IPS-15b (cell line): ENCODE data around the gene EPHB3.
"Not testable (repeated sequence)": the region's sequence is repeated elsewhere in the genome, so short reads cannot be mapped to it uniquely, and the experiment has no call there.

Experiments used
- H3K27me3 ChIP-seq: one replicate; pipeline ENCODE4 v1.6.1; 2013; ENCODE audit warnings: low read length; ENCODE audit not compliant: control insufficient read depth, insufficient read depth
- H3K36me3 ChIP-seq: one replicate; pipeline ENCODE4 v1.6.1; 2013; ENCODE audit warnings: low read length; ENCODE audit not compliant: control insufficient read depth, insufficient read depth
- H3K4me1 ChIP-seq: one replicate; pipeline ENCODE4 v1.6.1; 2013; ENCODE audit warnings: mild to moderate bottlenecking, low read length; ENCODE audit not compliant: control insufficient read depth, insufficient read depth
- H3K4me3 ChIP-seq: one replicate; pipeline ENCODE4 v1.5.1; 2013; ENCODE audit warnings: low read depth, low read length
- H3K9ac ChIP-seq: one replicate; pipeline ENCODE4 v1.6.1; 2013; ENCODE audit warnings: low read depth, mild to moderate bottlenecking, low read length
- H3K9me3 ChIP-seq: one replicate; pipeline ENCODE4 v1.6.1; 2013; ENCODE audit warnings: mild to moderate bottlenecking, low read length; ENCODE audit not compliant: control insufficient read depth, insufficient read depth

Gene EPHB3

GRCh38 chr3:184610245-184610871, 48.8 kb downstream of the EPHB3 start:
- peaks cover 57% of the 10 kb centered on the region for H3K27me3 ChIP-seq
- no peak overlapping the region for H3K9ac ChIP-seq
- H3K36me3 ChIP-seq = no peaks in the 10 kb centered on the region
- H3K4me1 ChIP-seq = peaks cover 3% of the 10 kb centered on the region
- H3K9me3 ChIP-seq = no peaks in the 10 kb centered on the region
- H3K4me3 ChIP-seq = no peak overlapping the region

GRCh38 chr3:184611607-184612281, 50.2 kb downstream of the EPHB3 start:
- H3K36me3 ChIP-seq = no peaks in the 10 kb centered on the region
- no peaks in the 10 kb centered on the region for H3K9me3 ChIP-seq
- peaks cover 3% of the 10 kb centered on the region for H3K4me1 ChIP-seq
- no peak overlapping the region for H3K9ac ChIP-seq
- H3K4me3 ChIP-seq = no peak overlapping the region
- peaks cover 44% of the 10 kb centered on the region for H3K27me3 ChIP-seq

- Histone ChIP-seq H3K36me3 (no peaks in the 10 kb centered on the region), H3K4me1 (peaks cover 3% of the 10 kb centered on the region)
These were observed 53.8 kb downstream of the EPHB3 start for GRCh38 chr3:184615396-184615795.

GRCh38 chr3:184616436-184616835, 54.9 kb downstream of the EPHB3 start:
- Histone ChIP-seq H3K9ac (no peak overlapping the region), H3K36me3 (no peaks in the 10 kb centered on the region), H3K27me3 (peaks cover 23% of the 10 kb centered on the region), H3K4me3 (no peak overlapping the region), H3K4me1 (peaks cover 3% of the 10 kb centered on the region), H3K9me3 (no peaks in the 10 kb centered on the region)

More at GRCh38 chr3:184615396-184615795, 53.8 kb downstream of the EPHB3 start:
- H3K4me3 ChIP-seq = no peak overlapping the region
- H3K27me3 ChIP-seq = peaks cover 29% of the 10 kb centered on the region
- no peaks in the 10 kb centered on the region for H3K9me3 ChIP-seq
- no peak overlapping the region for H3K9ac ChIP-seq

- not testable (repeated sequence) for H3K4me3 ChIP-seq, H3K4me1 ChIP-seq, H3K9ac ChIP-seq, H3K9me3 ChIP-seq, H3K36me3 ChIP-seq
- H3K27me3 ChIP-seq = peaks cover 20% of the 10 kb centered on the region
These were observed 55.7 kb downstream of the EPHB3 start for GRCh38 chr3:184617306-184617705.

- Histone ChIP-seq H3K4me3 (no peak overlapping the region), H3K9ac (no peak overlapping the region), H3K36me3 (no peaks in the 10 kb centered on the region), H3K9me3 (no peaks in the 10 kb centered on the region), H3K4me1 (no peaks in the 10 kb centered on the region), H3K27me3 (peaks cover 18% of the 10 kb centered on the region)
These were observed 57.2 kb downstream of the EPHB3 start for GRCh38 chr3:184618811-184619210.

- Histone ChIP-seq H3K4me3 (no peak overlapping the region), H3K36me3 (no peaks in the 10 kb centered on the region), H3K4me1 (no peaks in the 10 kb centered on the region), H3K27me3 (peaks cover 18% of the 10 kb centered on the region), H3K9me3 (no peaks in the 10 kb centered on the region), H3K9ac (no peak overlapping the region)
These were observed 57.8 kb downstream of the EPHB3 start for GRCh38 chr3:184619369-184619768.

- Histone ChIP-seq H3K27me3 (peaks cover 18% of the 10 kb centered on the region), H3K9ac (no peak overlapping the region), H3K4me1 (no peaks in the 10 kb centered on the region), H3K36me3 (no peaks in the 10 kb centered on the region), H3K4me3 (no peak overlapping the region), H3K9me3 (no peaks in the 10 kb centered on the region)
These were observed 58.3 kb downstream of the EPHB3 start for GRCh38 chr3:184619787-184620430.

GRCh38 chr3:184620475-184621119, 59.0 kb downstream of the EPHB3 start:
- Histone ChIP-seq H3K9me3 (no peaks in the 10 kb centered on the region), H3K27me3 (peaks cover 18% of the 10 kb centered on the region), H3K4me3 (no peak overlapping the region), H3K36me3 (no peaks in the 10 kb centered on the region), H3K4me1 (no peaks in the 10 kb centered on the region), H3K9ac (no peak overlapping the region)

GRCh38 chr3:184622156-184622555, 60.6 kb downstream of the EPHB3 start:
- not testable (repeated sequence) for H3K4me3 ChIP-seq, H3K9me3 ChIP-seq, H3K36me3 ChIP-seq, H3K9ac ChIP-seq, H3K4me1 ChIP-seq
- peaks cover 16% of the 10 kb centered on the region for H3K27me3 ChIP-seq

- Histone ChIP-seq H3K27me3 (peaks cover 2% of the 10 kb centered on the region), H3K4me3 (no peak overlapping the region), H3K9ac (no peak overlapping the region), H3K36me3 (no peaks in the 10 kb centered on the region), H3K4me1 (peaks cover 5% of the 10 kb centered on the region), H3K9me3 (no peaks in the 10 kb centered on the region)
These were observed 65.3 kb downstream of the EPHB3 start for GRCh38 chr3:184626923-184627322.
